Measurements from ENCODE around the gene TMEM87B. TPM values are rescaled to one million over a fixed set of nuclear protein-coding genes. Genes with fewer than 3 reads are reported as not detected.

TMEM87B gene
- total RNA-seq, 1 donor from 2014 or later: 15.4 TPM

GRCh38 chr2:112153179-112153490 is 98.1 kb downstream of the TMEM87B start:
- no peak overlapping the region for H3K27ac Mint-ChIP-seq
- peaks cover 6% of the 10 kb centered on the region for H3K4me1 Mint-ChIP-seq (ENCODE audit: low read depth)

DNA sequence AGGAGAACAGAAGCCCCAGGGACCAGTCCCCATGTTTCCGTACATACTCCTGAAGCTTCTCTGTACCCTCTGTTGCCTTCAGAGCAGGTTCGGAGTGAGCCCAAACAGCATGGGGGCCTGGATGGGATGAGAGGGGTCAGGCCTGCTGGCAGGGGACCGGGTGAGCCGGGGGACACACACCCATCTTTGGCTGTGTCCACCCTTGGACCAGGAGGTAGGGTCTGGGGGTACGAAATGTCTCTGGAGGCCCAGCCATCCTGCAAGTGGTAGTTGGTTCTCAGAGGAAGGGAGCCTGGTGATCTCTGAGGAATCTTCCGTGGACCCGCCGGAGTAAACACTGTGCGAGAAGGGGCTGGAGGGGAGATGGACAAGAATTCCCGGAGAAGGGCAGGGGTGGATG is 98.4 kb downstream of the TMEM87B start:
- no peaks in the 10 kb centered on the region for H3K27me3 Mint-ChIP-seq

More at GRCh38 chr2:112153179-112153490, 98.1 kb downstream of the TMEM87B start:
- H3K4me3 Mint-ChIP-seq (ENCODE audit: low read depth): no peak overlapping the region
- DNase-seq (ENCODE audit: low spot score, unreplicated experiment): no peak
- H3K9me3 Mint-ChIP-seq (ENCODE audit: low read depth): no peaks in the 10 kb centered on the region
- H3K27me3 Mint-ChIP-seq: no peaks in the 10 kb centered on the region
- TF ChIP-seq, protein P1, sequence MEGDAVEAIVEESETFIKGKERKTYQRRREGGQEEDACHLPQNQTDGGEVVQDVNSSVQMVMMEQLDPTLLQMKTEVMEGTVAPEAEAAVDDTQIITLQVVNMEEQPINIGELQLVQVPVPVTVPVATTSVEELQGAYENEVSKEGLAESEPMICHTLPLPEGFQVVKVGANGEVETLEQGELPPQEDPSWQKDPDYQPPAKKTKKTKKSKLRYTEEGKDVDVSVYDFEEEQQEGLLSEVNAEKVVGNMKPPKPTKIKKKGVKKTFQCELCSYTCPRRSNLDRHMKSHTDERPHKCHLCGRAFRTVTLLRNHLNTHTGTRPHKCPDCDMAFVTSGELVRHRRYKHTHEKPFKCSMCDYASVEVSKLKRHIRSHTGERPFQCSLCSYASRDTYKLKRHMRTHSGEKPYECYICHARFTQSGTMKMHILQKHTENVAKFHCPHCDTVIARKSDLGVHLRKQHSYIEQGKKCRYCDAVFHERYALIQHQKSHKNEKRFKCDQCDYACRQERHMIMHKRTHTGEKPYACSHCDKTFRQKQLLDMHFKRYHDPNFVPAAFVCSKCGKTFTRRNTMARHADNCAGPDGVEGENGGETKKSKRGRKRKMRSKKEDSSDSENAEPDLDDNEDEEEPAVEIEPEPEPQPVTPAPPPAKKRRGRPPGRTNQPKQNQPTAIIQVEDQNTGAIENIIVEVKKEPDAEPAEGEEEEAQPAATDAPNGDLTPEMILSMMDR (IDR thresholded peaks at IDR 0.05; ENCODE audit: unreplicated experiment): no peak
- H3K36me3 Mint-ChIP-seq (ENCODE audit: insufficient read depth): no peaks in the 10 kb centered on the region

GRCh38 chr2:112154246-112155117 is 99.4 kb downstream of the TMEM87B start:
- Mint-ChIP-seq H3K4me1 (ENCODE audit: low read depth) (peaks cover 6% of the 10 kb centered on the region), H3K27ac (no peak overlapping the region), H3K27me3 (no peaks in the 10 kb centered on the region), H3K36me3 (ENCODE audit: insufficient read depth) (peaks cover 1% of the 10 kb centered on the region), H3K9me3 (ENCODE audit: low read depth) (no peaks in the 10 kb centered on the region), H3K4me3 (ENCODE audit: low read depth) (no peak overlapping the region)
- TF ChIP-seq, protein P1 (IDR thresholded peaks at IDR 0.05; ENCODE audit: unreplicated experiment): no peak
- DNase-seq (ENCODE audit: low spot score, unreplicated experiment): no peak

More for the DNA sequence above, 98.4 kb downstream of the TMEM87B start:
- H3K4me3 Mint-ChIP-seq (ENCODE audit: low read depth): no peak overlapping the region
- peaks cover 6% of the 10 kb centered on the region for H3K4me1 Mint-ChIP-seq (ENCODE audit: low read depth)
- DNase-seq (ENCODE audit: low spot score, unreplicated experiment): no peak
- TF ChIP-seq, protein P1 (IDR thresholded peaks at IDR 0.05; ENCODE audit: unreplicated experiment): no peak
- H3K27ac Mint-ChIP-seq: no peak overlapping the region
- H3K36me3 Mint-ChIP-seq (ENCODE audit: insufficient read depth): no peaks in the 10 kb centered on the region
- H3K9me3 Mint-ChIP-seq (ENCODE audit: low read depth): no peaks in the 10 kb centered on the region

- H3K27ac Mint-ChIP-seq: peak overlapping the region; percentile 71
- peaks cover 2% of the 10 kb centered on the region for H3K36me3 Mint-ChIP-seq (ENCODE audit: insufficient read depth)
- TF ChIP-seq, protein P1 (IDR thresholded peaks at IDR 0.05; ENCODE audit: unreplicated experiment): no peak
- no peak overlapping the region for H3K4me3 Mint-ChIP-seq (ENCODE audit: low read depth)
- no peak for DNase-seq (ENCODE audit: low spot score, unreplicated experiment)
- no peaks in the 10 kb centered on the region for H3K9me3 Mint-ChIP-seq (ENCODE audit: low read depth)
- H3K27me3 Mint-ChIP-seq: no peaks in the 10 kb centered on the region
- H3K4me1 Mint-ChIP-seq (ENCODE audit: low read depth): peaks cover 6% of the 10 kb centered on the region
Observed at GRCh38 chr2:112155331-112156151, 100.5 kb downstream of the TMEM87B start.
